KMS-11 (cell line): ENCODE results near the gene DNAJB8.

Experiments
- H2AFZ ChIP-seq: fragments of 200-600 bp; sonication (generic); 2 replicates; pipeline ENCODE4 v1.6.1; 2016; ENCODE audit warnings: antibody characterized with exemption, mixed run types, low read depth
- H3K27ac ChIP-seq: fragments of 200-600 bp; sonication (generic); 2 replicates; pipeline ENCODE4 v1.6.1; 2016; ENCODE audit warnings: mild to moderate bottlenecking, mixed run types
- H3K27me3 ChIP-seq: fragments of 200-600 bp; sonication (generic); 2 replicates; pipeline ENCODE4 v1.6.1; 2017; ENCODE audit warnings: mild to moderate bottlenecking, low read depth, mixed run types, moderate library complexity; ENCODE audit not compliant: insufficient read depth
- H3K36me3 ChIP-seq: fragments of 200-600 bp; sonication (generic); 2 replicates; pipeline ENCODE4 v1.6.1; 2017; ENCODE audit warnings: mild to moderate bottlenecking, mixed run types; ENCODE audit not compliant: insufficient read depth
- H3K4me1 ChIP-seq: fragments of 200-600 bp; sonication (generic); 2 replicates; pipeline ENCODE4 v1.6.1; 2016; ENCODE audit warnings: mild to moderate bottlenecking, low read depth, mixed run types; ENCODE audit not compliant: poor library complexity, severe bottlenecking
- H3K4me2 ChIP-seq: fragments of 200-600 bp; sonication (generic); 2 replicates; pipeline ENCODE4 v1.7.0; 2016; ENCODE audit warnings: mild to moderate bottlenecking, mixed run types
- H3K4me3 ChIP-seq: fragments of 200-600 bp; sonication (generic); IDR thresholded peaks from 2 replicates; pipeline ENCODE4 v1.6.1; 2017; ENCODE audit warnings: low read depth, low read length, mixed read lengths; ENCODE audit not compliant: insufficient read depth
- H3K79me2 ChIP-seq: fragments of 200-600 bp; sonication (generic); 2 replicates; pipeline ENCODE4 v1.6.1; 2016; ENCODE audit warnings: low read depth, mixed run types; ENCODE audit not compliant: insufficient read depth
- H3K9ac ChIP-seq: fragments of 200-600 bp; sonication (generic); 2 replicates; pipeline ENCODE4 v1.6.1; 2016; ENCODE audit warnings: mild to moderate bottlenecking, mixed run types
- H4K20me1 ChIP-seq: fragments of 200-600 bp; sonication (generic); 2 replicates; pipeline ENCODE4 v1.6.1; 2016; ENCODE audit warnings: mild to moderate bottlenecking, mixed run types; ENCODE audit not compliant: insufficient read depth
- CTCF ChIP-seq: fragments of 200-600 bp; sonication (generic); conservative IDR thresholded peaks from 2 replicates; pipeline ENCODE4 v1.6.1; 2017; ENCODE audit warnings: low read depth, mild to moderate bottlenecking, antibody characterized with exemption, low read length, moderate library complexity, mixed read lengths

DNAJB8 gene

GRCh38 chr3:128432971-128433836 is 33.5 kb downstream of the DNAJB8 start:
- no peaks in the 10 kb centered on the region for H3K4me1 ChIP-seq
- no peaks in the 10 kb centered on the region for H3K79me2 ChIP-seq
- no peaks in the 10 kb centered on the region for H3K36me3 ChIP-seq
- no peak overlapping the region for H3K27ac ChIP-seq
- no peak overlapping the region for H2AFZ ChIP-seq
- no peak overlapping the region for H3K4me3 ChIP-seq
- no peak for TF ChIP-seq CTCF
- H3K27me3 ChIP-seq = peaks cover 14% of the 10 kb centered on the region; the same call in 1 of the 2 replicates
- H3K9ac ChIP-seq = no peak overlapping the region
- no peak overlapping the region for H3K4me2 ChIP-seq
- H4K20me1 ChIP-seq = no peaks in the 10 kb centered on the region

- Histone ChIP-seq H4K20me1 (no peaks in the 10 kb centered on the region), H3K4me3 (no peak overlapping the region), H3K9ac (no peak overlapping the region), H3K4me2 (no peak overlapping the region), H3K27ac (no peak overlapping the region), H3K36me3 (no peaks in the 10 kb centered on the region), H3K4me1 (no peaks in the 10 kb centered on the region), H3K27me3 (peaks cover 14% of the 10 kb centered on the region; the same call in 1 of the 2 replicates), H3K79me2 (no peaks in the 10 kb centered on the region), H2AFZ (no peak overlapping the region)
- TF ChIP-seq CTCF = no peak
Measured at GRCh38 chr3:128432301-128432970, 34.3 kb downstream of the DNAJB8 start.

- Histone ChIP-seq H3K36me3 (no peaks in the 10 kb centered on the region), H3K9ac (no peak overlapping the region), H3K4me1 (no peaks in the 10 kb centered on the region), H2AFZ (no peak overlapping the region), H4K20me1 (no peaks in the 10 kb centered on the region), H3K4me3 (no peak overlapping the region), H3K4me2 (no peak overlapping the region), H3K27me3 (peaks cover 14% of the 10 kb centered on the region; the same call in 1 of the 2 replicates), H3K79me2 (no peaks in the 10 kb centered on the region), H3K27ac (no peak overlapping the region)
- no peak for TF ChIP-seq CTCF
Measured at GRCh38 chr3:128431803-128432300, 34.8 kb downstream of the DNAJB8 start.

- H3K9ac ChIP-seq = no peak overlapping the region
- H3K27me3 ChIP-seq = peaks cover 10% of the 10 kb centered on the region; the same call in 1 of the 2 replicates
- H2AFZ ChIP-seq = no peak overlapping the region
- H3K27ac ChIP-seq = no peak overlapping the region
- no peaks in the 10 kb centered on the region for H3K79me2 ChIP-seq
- H3K4me1 ChIP-seq = no peaks in the 10 kb centered on the region
- H3K4me2 ChIP-seq = no peak overlapping the region
- no peak overlapping the region for H3K4me3 ChIP-seq
- no peak for TF ChIP-seq CTCF
- H3K36me3 ChIP-seq = no peaks in the 10 kb centered on the region
- H4K20me1 ChIP-seq = no peaks in the 10 kb centered on the region
Measured at GRCh38 chr3:128430731-128431130, 36.0 kb downstream of the DNAJB8 start.
